Effector memory CD4-positive, alpha-beta T cell (primary cell): ENCODE results near the gene CFAP46.

Experiments used
- DNase-seq, 3 donors: peaks; one replicate each; pipeline ENCODE4 v3.0.0-alpha.2; 2020
- H3K27ac ChIP-seq: 2 replicates; pipeline ENCODE4 v1.7.0; 2013; ENCODE audit warnings: mild to moderate bottlenecking, low read length, moderate library complexity; ENCODE audit not compliant: insufficient read depth, poor library complexity, severe bottlenecking
- H3K27me3 ChIP-seq: replicated peaks from 2 replicates; pipeline ENCODE4 v1.7.0; 2013; ENCODE audit warnings: mild to moderate bottlenecking, low read length; ENCODE audit not compliant: insufficient read depth, control insufficient read depth, poor library complexity, severe bottlenecking
- H3K36me3 ChIP-seq: 2 replicates; pipeline ENCODE4 v1.7.0; 2013; ENCODE audit warnings: mild to moderate bottlenecking, low read length, moderate library complexity; ENCODE audit not compliant: control insufficient read depth, insufficient read depth
- H3K4me1 ChIP-seq: 2 replicates; pipeline ENCODE4 v1.7.0; 2013; ENCODE audit warnings: low read length, mild to moderate bottlenecking; ENCODE audit not compliant: control insufficient read depth, insufficient read depth, poor library complexity, severe bottlenecking
- H3K4me3 ChIP-seq: 2 replicates; pipeline ENCODE4 v1.7.0; 2013; ENCODE audit warnings: low read length, low read depth, mild to moderate bottlenecking; ENCODE audit not compliant: insufficient read depth, poor library complexity, severe bottlenecking
- H3K9me3 ChIP-seq: 2 replicates; pipeline ENCODE4 v1.7.0; 2013; ENCODE audit warnings: mild to moderate bottlenecking, low read length, moderate library complexity; ENCODE audit not compliant: control insufficient read depth

CFAP46 gene

GRCh38 chr10:132963430-132963960, 21.1 kb upstream of the CFAP46 start:
- no peak overlapping the region for H3K27ac ChIP-seq
- H3K36me3 ChIP-seq = no peaks in the 10 kb centered on the region
- H3K9me3 ChIP-seq = no peaks in the 10 kb centered on the region
- DNase-seq = no peak
- no peaks in the 10 kb centered on the region for H3K4me1 ChIP-seq
- no peaks in the 10 kb centered on the region for H3K27me3 ChIP-seq
- no peak overlapping the region for H3K4me3 ChIP-seq

- Histone ChIP-seq H3K27ac (no peak overlapping the region), H3K4me3 (peak overlapping the region; percentile 74), H3K27me3 (no peaks in the 10 kb centered on the region), H3K9me3 (no peaks in the 10 kb centered on the region), H3K4me1 (no peaks in the 10 kb centered on the region), H3K36me3 (no peaks in the 10 kb centered on the region)
- no peak for DNase-seq
Measured at GRCh38 chr10:132962623-132963429, 20.5 kb upstream of the CFAP46 start.

GRCh38 chr10:132961787-132962622, 19.6 kb upstream of the CFAP46 start:
- H3K27ac ChIP-seq = no peak overlapping the region
- H3K4me1 ChIP-seq = no peaks in the 10 kb centered on the region
- H3K36me3 ChIP-seq = no peaks in the 10 kb centered on the region
- H3K4me3 ChIP-seq = peak overlapping the region; percentile 74
- H3K9me3 ChIP-seq = no peaks in the 10 kb centered on the region
- DNase-seq = peak in 2 of 3 donors; percentile 30 to 43
- H3K27me3 ChIP-seq = no peaks in the 10 kb centered on the region

GRCh38 chr10:132961420-132961786, 19.0 kb upstream of the CFAP46 start:
- no peak overlapping the region for H3K27ac ChIP-seq
- no peaks in the 10 kb centered on the region for H3K4me1 ChIP-seq
- H3K36me3 ChIP-seq = no peaks in the 10 kb centered on the region
- H3K9me3 ChIP-seq = no peaks in the 10 kb centered on the region
- H3K27me3 ChIP-seq = no peaks in the 10 kb centered on the region
- no peak overlapping the region for H3K4me3 ChIP-seq
- DNase-seq = no peak

GRCh38 chr10:132960631-132961419, 18.5 kb upstream of the CFAP46 start:
- no peak for DNase-seq
- H3K27me3 ChIP-seq = no peaks in the 10 kb centered on the region

GRCh38 chr10:132960071-132960472, 17.7 kb upstream of the CFAP46 start:
- no peak for DNase-seq
- Histone ChIP-seq H3K36me3 (no peaks in the 10 kb centered on the region), H3K4me1 (no peaks in the 10 kb centered on the region), H3K9me3 (no peaks in the 10 kb centered on the region), H3K27me3 (no peaks in the 10 kb centered on the region), H3K4me3 (no peak overlapping the region), H3K27ac (no peak overlapping the region)

More at GRCh38 chr10:132960631-132961419, 18.5 kb upstream of the CFAP46 start:
- Histone ChIP-seq H3K9me3 (no peaks in the 10 kb centered on the region), H3K4me3 (no peak overlapping the region), H3K27ac (no peak overlapping the region), H3K36me3 (no peaks in the 10 kb centered on the region), H3K4me1 (no peaks in the 10 kb centered on the region)

- Histone ChIP-seq H3K4me1 (no peaks in the 10 kb centered on the region), H3K27me3 (no peaks in the 10 kb centered on the region), H3K9me3 (no peaks in the 10 kb centered on the region), H3K36me3 (no peaks in the 10 kb centered on the region), H3K27ac (no peak overlapping the region), H3K4me3 (no peak overlapping the region)
- no peak for DNase-seq
Measured at GRCh38 chr10:132959559-132959961, 17.2 kb upstream of the CFAP46 start.

GRCh38 chr10:132958883-132959558, 16.7 kb upstream of the CFAP46 start:
- no peak overlapping the region for H3K4me3 ChIP-seq
- no peaks in the 10 kb centered on the region for H3K9me3 ChIP-seq
- no peak overlapping the region for H3K27ac ChIP-seq
- no peaks in the 10 kb centered on the region for H3K27me3 ChIP-seq
- H3K4me1 ChIP-seq = no peaks in the 10 kb centered on the region
- no peak for DNase-seq
- no peaks in the 10 kb centered on the region for H3K36me3 ChIP-seq
